Measurements from ENCODE around the gene TMEM72. TPM values are rescaled to one million over a fixed set of nuclear protein-coding genes. Genes with fewer than 3 reads are reported as not detected.

TMEM72 gene
- total RNA-seq = not detected in 2 replicates

GRCh38 chr10:44911081-44911540 is at the start of gene TMEM72:
TMEM72 (plus strand) TSS chr10:44911337; CDS start chr10:44911513, 176 bp downstream.

DNA sequence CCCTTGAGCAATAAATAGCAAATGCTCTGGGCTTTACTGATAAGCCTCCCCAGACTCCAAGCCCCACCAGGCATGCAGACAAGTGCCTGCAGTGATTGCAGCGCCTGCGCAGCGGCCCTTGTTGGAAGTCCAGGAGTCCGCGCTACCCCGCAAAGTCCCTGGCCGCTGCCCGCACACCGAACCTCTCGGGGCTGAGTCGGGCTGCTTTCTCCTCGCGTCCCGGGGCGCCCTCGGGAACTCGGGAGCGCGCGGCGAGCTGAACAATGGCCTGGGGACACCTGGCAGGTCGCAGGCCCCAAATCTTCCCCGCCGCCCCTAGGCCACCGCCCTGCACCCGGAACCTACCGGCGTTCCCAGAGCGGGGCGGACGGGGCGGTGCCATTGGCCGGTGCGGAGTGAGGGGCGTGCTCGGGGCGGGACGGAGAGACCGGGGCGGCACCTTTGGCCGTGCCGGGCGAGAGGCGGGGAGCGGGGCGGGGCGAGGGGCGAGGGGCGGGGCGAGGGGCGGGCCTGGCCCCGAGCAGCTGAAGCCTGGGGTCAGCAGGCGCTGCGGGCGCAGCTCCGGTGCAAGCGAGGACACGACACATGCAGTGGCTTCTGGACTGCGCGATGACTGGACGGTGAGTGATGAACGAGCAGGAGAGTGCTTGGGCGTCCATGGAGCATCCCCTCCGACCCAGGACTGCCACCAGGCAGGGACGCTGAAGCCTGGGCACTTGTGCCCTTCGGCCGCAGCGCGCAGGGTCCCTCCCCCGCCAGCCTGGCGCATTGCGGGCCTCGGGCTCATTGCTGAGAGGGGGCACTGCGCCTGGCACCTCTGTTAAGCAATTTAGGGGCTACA is 48.3 kb downstream of the TMEM72 start, which contains the start of gene RASSF4:
RASSF4 (plus strand) TSS at position 556 of the 841 bp plus-strand sequence. CDS start 10,401 bp downstream, outside the sequence.

GRCh38 chr10:44978570-44979280 is 67.6 kb downstream of the TMEM72 start, which contains the start of gene DEPP1:
DEPP1 (minus strand) TSS chr10:44978809; CDS start chr10:44978030, 779 bp downstream.

Other genes with a start within 250 kb of the TMEM72 start
- gene RASSF4, start 48.5 kb downstream of the TMEM72 start, total RNA-seq = 1.4 and 3.1 TPM in 2 replicates
- 0.87 and 1.2 TPM in 2 replicates for gene DEPP1, start 67.5 kb downstream of the TMEM72 start, total RNA-seq
- 16.1 and 23.1 TPM in 2 replicates for gene ZNF22, start 89.6 kb downstream of the TMEM72 start, total RNA-seq